ENCODE results near the gene SELE.

- TF ChIP-seq CTCF (IDR thresholded peaks at IDR 0.05; ENCODE audit: low read depth, low read length, poor library complexity, severe bottlenecking) (no peak), EZH2phosphoT487 (IDR thresholded peaks at IDR 0.05; ENCODE audit: borderline replicate concordance, low read length) (no peak)
These were observed 34.3 kb upstream of the SELE start for GRCh38 chr1:169768161-169768560.

Measured in DOHH2 (cell line).